ENCODE data around the gene BHLHE23. TPM values are rescaled to one million over a fixed set of nuclear protein-coding genes. Genes with fewer than 3 reads are reported as not detected.

The BHLHE23 gene
- total RNA-seq, 1 experiment from 2014 or later, result not detected

- Histone ChIP-seq H3K79me2 (ENCODE audit: insufficient read depth, low read length) (no peaks in the 10 kb centered on the region), H3K27ac (ENCODE audit: low read depth, low read length) (no peak overlapping the region), H3K4me1 (ENCODE audit: control insufficient read depth in 1 of 2, insufficient read depth in 2 of 2, low read length in 2 of 2) (no peaks in the 10 kb centered on the region), H3K4me3 (replicated peaks in 1 of 2; ENCODE audit: low read depth in 1 of 2, low read length in 2 of 2) (no peak overlapping the region), H4K20me1 (ENCODE audit: insufficient read depth) (no peaks in the 10 kb centered on the region), H3K4me2 (ENCODE audit: low read length) (no peak overlapping the region), H3K9me2 (ENCODE audit: insufficient read depth) (no peaks in the 10 kb centered on the region), H2AFZ (ENCODE audit: low read depth, low read length, poor library complexity, severe bottlenecking) (no peak overlapping the region), H3K9ac (ENCODE audit: low read length) (no peak overlapping the region), H3K27me3 (ENCODE audit: insufficient read depth, low read length) (no peaks in the 10 kb centered on the region), H3K36me3 (ENCODE audit: control insufficient read depth in 1 of 2, insufficient read depth in 2 of 2, low read length in 2 of 2) (no peaks in the 10 kb centered on the region), H3K9me3 (ENCODE audit: control insufficient read depth in 1 of 2, insufficient read depth in 1 of 2, low read depth in 1 of 2, low read length in 2 of 2) (no peaks in the 10 kb centered on the region)
- ATAC-seq (no peak), DNase-seq (ENCODE audit: low read depth, low spot score) (no peak)
- BruUV-seq (replicated peaks), result no TSS peak
- CTCF ChIA-PET, result no interaction called here
- intact Hi-C loops (cut with micrococcal nuclease), result no loop called here
- POLR2A ChIA-PET, result no interaction called here
- no peak for TF ChIP-seq SIN3A (IDR thresholded peaks at IDR 0.05; ENCODE audit: low read depth)
- no peak for TF ChIP-seq EZH2phosphoT487 (IDR thresholded peaks at IDR 0.05; ENCODE audit: borderline replicate concordance)
- no peak for TF ChIP-seq YY1 (IDR thresholded peaks at IDR 0.05; ENCODE audit: extremely low read depth, insufficient replicate concordance, low read depth, low read length)
- no peak for TF ChIP-seq TCF7L2 (IDR thresholded peaks at IDR 0.05; ENCODE audit: borderline replicate concordance, extremely low read depth, insufficient read depth, insufficient read length)
- TF ChIP-seq EZH2 (IDR thresholded peaks at IDR 0.05), result no peak
- TF ChIP-seq RAD21 (IDR thresholded peaks at IDR 0.05; ENCODE audit: low read depth), result no peak
- no peak for TF ChIP-seq POLR2AphosphoS5 (IDR thresholded peaks at IDR 0.05; ENCODE audit: low read depth, low read length)
- no peak for TF ChIP-seq ZBTB33 (IDR thresholded peaks at IDR 0.05; ENCODE audit: extremely low read depth, insufficient replicate concordance, low read length)
- TF ChIP-seq SRF (IDR thresholded peaks at IDR 0.05; ENCODE audit: low read depth), result no peak
- TF ChIP-seq ELF1 (IDR thresholded peaks at IDR 0.05; ENCODE audit: borderline replicate concordance, low read depth), result no peak
- RAD21 ChIA-PET (ENCODE audit: low non-redundant PET in 1 of 2, low total read pairs in 2 of 2, uncharacterized antibody in 2 of 2, unreplicated experiment in 2 of 2), result no interaction called here
Measured at GRCh38 chr20:63033794-63034709, 27.3 kb upstream of the BHLHE23 start.

Measured in HCT116 (cell line).